A673 (cell line): ENCODE data around the gene G6PC1.

Experiments used
- CTCF ChIP-seq: fragments of 300-800, 200-600 bp; sonication (generic); conservative IDR thresholded peaks from 2 replicates; pipeline ENCODE4 v1.5.1; 2017; ENCODE audit warnings: low read depth, mild to moderate bottlenecking, antibody characterized with exemption, low read length, moderate library complexity, mixed read lengths
- EZH2 ChIP-seq: fragments of 200-600 bp; sonication (generic); IDR thresholded peaks from 2 replicates; pipeline ENCODE4 v1.6.1; 2017; ENCODE audit warnings: borderline replicate concordance, low read depth, mild to moderate bottlenecking, mixed read lengths, antibody characterized with exemption, low read length; ENCODE audit not compliant: poor library complexity, severe bottlenecking

- TF ChIP-seq CTCF (no peak), EZH2 (no peak)
Observed at GRCh38 chr17:42868338-42868737, 32.3 kb upstream of the G6PC1 start.
